ENCODE results near the gene SOX2.

SOX2 gene

GRCh38 chr3:181711325-181712135 lies at the start of gene SOX2:
SOX2 (plus strand) TSS chr3:181711925; CDS start chr3:181712361, 436 bp downstream.
- peak; percentile 92 for DNase-seq

- DNase-seq = no peak
Measured at GRCh38 chr3:181683563-181683962, 28.2 kb upstream of the SOX2 start.

- no peak for DNase-seq
Measured at GRCh38 chr3:181687190-181687589, 24.5 kb upstream of the SOX2 start.

DNA sequence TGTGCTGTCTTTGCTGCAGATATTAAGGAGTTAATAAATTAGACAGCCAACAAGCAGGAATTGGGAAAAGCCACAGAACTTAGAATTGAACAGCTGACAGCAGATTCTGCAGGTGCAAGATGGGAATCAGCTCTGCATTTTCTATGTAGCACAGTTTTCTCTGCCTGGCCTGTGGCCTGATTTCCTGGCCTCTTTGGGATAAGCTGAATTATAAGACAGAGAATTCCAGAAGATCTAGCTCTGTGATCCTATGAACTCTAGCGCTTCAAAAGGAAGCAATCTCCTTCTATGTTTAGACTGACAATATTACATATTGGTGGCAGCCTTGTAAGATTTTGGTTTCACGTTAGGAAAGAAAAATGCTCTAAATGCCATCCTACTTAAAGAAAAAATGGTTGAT lies 24.0 kb upstream of the SOX2 start:
- DNase-seq = no peak

DNA sequence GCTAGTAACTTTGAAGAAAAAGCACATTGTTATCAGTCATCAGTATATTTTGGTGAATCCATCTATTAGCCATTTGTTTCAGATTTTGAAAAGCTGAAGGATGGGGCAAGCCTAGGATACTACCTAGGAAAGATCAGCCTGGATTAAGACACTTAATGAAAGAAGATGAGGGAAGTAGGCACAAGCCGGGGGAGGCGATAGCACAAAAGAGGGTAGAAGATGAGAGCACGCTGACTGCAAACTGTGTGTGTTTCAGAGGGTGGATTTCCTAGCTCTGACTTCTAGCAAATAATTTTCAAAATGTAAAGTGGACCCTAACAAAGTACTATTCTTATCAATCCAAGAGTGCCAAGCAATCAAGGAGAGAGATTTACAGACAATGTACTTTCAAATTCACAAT lies 22.2 kb upstream of the SOX2 start:
- DNase-seq = no peak

- DNase-seq = no peak
Measured at GRCh38 chr3:181690769-181691168, 21.0 kb upstream of the SOX2 start.

GRCh38 chr3:181691901-181692300 lies 19.8 kb upstream of the SOX2 start:
- DNase-seq = no peak

DNA sequence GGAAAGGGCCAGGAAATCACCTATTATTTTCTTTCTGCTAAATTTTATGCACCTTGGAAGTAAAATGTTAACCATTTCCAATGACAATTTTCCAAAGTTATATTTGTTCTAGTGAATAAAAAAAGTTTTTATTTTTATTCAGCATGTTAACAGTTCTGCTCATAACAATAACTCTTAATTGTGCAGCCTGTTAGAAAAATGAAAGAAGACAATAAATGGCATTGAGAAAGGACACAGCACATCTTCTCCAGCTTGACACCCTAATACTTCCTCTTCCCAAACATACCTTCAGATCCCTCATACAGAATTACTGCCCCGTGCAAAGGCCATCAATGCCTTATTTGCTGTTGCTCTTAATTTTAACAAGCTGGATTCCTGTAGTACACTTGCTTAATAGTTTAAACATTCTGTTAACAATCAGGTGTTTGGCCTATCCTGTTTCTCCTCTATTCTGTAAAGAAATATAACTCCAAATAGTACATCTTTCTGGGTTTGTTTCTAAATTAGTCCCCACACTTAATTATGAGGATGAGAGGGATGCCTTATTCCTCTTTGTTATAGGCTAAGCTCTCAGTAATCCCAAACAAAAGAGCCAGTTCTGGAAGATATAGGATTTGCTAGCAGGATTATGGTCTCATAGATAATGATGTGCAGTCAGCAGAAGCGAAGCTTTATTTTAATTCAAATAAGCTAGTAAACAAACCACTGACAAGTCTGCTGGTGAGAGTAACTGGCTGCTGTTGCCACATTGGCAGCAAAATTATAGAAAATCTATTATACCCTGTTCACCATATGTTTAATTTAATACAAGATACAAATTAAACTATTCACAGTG lies 19.2 kb upstream of the SOX2 start:
- DNase-seq = no peak

DNA sequence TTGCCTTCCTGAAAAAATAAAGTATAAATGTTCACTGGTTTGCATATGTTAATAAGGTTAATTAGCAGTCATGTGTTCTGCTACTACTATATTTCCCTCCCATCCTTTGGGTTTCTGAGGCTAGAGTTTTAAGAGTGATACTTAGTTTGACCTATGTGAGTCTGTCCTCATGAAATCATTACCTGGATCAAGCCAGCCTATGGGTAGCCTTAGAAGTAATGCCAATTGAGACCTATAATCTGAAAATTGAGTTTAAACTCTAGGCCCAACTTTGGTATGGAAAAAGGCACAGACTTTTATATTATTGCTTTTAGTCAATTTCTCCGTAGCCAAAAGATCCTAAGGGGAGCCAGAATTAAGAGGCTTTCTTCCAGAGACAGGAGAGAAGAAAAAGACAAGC lies 18.4 kb upstream of the SOX2 start:
- no peak for DNase-seq

DNA sequence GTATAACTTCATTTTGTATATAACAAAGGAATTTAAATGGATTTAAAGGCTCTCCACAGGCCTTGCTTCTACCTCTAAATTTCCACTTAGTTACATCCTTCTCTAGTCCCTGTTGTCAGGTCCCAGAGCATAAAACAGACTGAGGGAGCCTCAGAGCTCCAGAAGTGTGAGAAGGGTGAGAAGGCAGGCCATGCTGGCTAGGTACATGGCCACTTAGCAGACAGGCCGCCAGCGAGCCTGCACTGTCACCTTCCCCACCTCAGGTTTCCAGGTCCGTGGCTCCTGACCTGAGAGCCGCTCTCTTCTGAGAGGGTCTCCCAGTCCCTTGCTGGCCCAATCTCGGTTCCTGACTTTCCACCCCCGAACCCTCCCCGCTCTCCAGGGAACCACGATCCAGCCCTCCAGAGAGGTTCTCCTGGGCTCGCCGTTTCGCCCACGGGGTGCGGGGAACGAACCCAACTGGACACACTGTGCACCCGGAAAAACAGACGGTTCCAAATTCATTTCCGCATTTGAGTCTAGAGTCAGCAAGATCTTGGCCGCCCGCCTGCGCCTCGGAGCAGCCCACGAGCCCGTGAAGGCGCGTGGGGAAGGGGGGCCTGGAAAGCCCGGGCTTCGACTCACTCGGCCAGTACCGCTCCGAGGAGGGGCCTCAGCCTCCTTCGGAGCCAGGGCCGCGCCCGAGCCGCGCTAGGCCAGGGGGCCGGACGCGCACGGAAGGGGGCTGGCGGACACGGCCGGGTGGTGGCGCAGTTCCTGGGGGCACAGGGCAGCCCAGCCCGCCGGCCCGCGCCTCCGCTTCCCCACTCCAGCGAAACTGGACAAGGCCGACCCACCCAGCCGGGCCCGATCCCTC lies 16.7 kb upstream of the SOX2 start:
- peak; percentile 14 for DNase-seq

DNA sequence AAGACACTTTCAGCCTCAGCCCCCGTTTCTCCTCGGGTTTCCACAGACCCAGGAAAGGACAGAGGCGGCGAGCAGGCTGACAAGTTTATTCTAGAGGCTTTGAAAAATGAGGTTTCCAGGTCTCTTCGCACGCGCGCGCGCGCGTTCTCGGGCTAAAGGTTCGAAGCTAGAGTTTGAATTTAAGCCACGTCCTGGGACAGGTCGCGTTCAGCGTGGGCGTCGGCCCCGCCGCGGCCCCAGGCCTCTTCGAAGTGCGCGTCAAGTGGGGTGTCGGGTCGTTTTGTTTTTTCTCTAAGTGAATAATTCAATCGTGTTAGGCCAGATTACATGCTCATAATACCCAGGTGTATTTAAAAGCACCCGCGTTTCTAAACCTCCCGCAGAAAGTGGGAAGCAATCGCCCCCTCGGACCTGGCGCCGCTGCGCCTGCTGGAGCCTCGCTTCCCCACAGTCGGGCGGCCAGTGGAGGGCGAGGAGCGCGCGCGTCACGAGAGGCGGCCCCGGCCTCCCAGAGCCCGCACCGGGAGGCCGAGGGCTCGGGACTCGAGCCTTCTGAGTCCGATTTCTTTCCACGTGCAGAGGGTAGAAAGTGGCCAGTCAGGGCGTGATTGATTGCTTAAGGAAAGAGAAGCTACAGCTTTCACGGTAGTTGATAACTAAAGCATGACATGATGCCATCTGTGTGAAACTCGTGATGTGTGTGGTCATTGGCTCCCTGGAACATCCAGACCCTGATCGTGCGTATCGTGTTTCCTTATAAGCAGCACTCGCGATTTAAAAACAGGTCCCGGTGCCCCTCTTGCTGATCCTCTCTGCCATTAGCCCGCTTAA lies 15.8 kb upstream of the SOX2 start:
- no peak for DNase-seq

- no peak for DNase-seq
Measured at GRCh38 chr3:181696626-181697230, 15.0 kb upstream of the SOX2 start.

- no peak for DNase-seq
Measured at GRCh38 chr3:181698263-181698954, 13.3 kb upstream of the SOX2 start.

- DNase-seq = peak; percentile 26
Measured at GRCh38 chr3:181699171-181699903, 12.4 kb upstream of the SOX2 start.

GRCh38 chr3:181700168-181701087 lies 11.3 kb upstream of the SOX2 start:
- DNase-seq = peak; percentile 91

DNA sequence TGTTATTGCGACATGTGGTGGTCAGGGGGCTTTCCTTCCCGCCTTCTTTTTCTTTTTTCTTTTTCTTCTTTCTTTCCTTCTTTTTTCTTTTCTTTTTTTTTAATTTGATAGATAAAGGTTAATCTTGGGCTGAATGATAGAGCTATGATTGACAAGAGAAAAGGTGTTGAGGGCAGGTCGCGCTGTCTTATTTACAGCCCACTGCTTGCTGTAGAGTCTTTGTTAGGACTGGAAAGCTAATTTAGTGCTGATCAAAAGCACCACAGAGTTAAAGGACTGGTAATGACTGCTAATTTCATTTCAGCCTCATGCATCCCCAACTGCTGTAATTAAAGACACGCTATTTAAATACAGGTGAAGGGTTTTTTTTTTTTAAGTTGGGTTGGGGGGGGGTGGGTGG lies 10.6 kb upstream of the SOX2 start:
- DNase-seq = no peak

DNA sequence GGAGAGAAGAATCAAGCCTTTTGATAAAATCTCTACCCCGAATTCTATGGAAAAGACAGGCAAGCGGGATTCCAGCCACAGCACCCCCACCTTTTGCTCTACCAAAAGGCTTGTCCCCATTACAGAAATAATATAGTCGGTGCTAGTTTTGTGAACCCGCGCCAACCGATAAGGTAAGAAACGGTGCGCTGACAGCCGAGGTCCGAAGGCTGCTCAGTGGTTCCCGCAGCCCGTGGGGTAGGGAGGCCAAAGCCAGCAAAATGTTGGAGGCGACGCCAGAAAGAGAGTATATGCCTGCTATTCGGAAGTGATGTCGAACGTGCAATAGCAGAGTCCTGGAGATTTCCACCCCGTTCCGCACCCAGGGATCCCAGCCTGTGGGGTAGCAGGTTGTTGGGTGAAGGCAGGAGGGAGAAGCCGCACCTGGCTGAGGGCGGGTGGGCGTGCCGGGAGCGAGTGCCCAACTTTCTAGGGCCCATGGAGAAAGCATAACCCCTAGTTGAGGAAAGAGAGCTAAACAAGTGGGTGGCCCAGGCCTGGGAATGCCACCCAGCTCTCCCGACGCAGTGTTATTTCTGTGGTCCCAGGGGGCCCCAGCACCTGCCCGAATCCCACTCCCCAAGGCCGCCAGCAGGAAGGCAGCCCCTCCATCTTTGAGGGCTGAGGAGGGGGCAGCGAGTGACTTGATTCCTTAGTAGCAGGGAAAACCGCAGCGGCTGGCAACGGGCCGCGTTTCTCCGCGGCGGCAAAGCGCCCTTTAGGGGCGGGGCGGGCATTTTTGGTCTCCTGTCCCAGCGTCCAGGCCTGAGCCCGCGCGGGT lies 7.9 kb upstream of the SOX2 start:
- DNase-seq = no peak

DNA sequence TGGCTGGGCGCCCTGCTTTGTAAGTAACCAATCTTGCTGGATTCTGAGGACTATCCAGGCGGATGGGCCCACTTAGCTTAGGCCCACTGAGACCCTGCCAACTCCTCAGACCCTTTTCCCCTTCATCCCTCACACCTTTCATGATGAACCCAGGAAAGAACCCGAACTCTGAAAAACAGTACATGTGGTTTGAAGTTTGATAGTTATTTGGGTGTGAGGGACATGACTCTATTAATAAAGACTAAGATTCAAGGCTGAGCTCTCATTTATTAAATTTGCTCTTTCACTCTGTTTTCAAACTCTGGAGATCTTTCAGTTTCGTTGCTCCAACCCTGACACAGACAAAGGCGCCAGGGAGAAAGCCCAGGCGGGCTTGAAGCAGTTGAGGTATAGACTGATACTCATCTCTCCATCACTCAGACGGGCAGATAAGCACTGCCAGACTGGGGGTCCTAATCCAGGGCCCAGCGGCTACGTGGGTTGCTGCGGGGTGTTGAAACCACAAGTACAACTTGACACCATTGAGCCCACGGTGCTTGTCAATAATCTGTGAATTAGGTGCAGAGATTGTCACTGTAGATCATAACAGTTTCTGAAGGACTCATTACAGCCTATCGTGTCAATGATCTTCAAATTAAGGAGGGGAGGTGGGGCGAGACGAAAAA lies 7.2 kb upstream of the SOX2 start:
- no peak for DNase-seq
